ENCODE data around the gene HGFAC. TPM values are rescaled to one million over a fixed set of nuclear protein-coding genes. Genes with fewer than 3 reads are reported as not detected.

HGFAC gene
- total and polyA plus RNA-seq, 2 experiments from 2014 or later: 0.87 to 1.7 TPM

- no peak overlapping the region for H2AFZ ChIP-seq
- TF ChIP-seq EZH2phosphoT487 (IDR thresholded peaks at IDR 0.05; ENCODE audit: low read depth, severe bottlenecking, unreplicated experiment): no peak
- TF ChIP-seq EZH2 (IDR thresholded peaks at IDR 0.05; ENCODE audit: borderline replicate concordance): no peak
- TF ChIP-seq CTCF (IDR thresholded peaks at IDR 0.05; ENCODE audit: poor library complexity): no peak
- no peaks in the 10 kb centered on the region for H3K36me3 ChIP-seq (replicated peaks; ENCODE audit: insufficient read depth, low read depth)
- peaks cover 13% of the 10 kb centered on the region for H3K4me1 ChIP-seq (ENCODE audit: insufficient read depth)
- H4K20me1 ChIP-seq (ENCODE audit: insufficient read depth, poor library complexity, severe bottlenecking): no peaks in the 10 kb centered on the region
- H3K27me3 ChIP-seq: peaks cover 6% of the 10 kb centered on the region
- H3K27ac ChIP-seq: no peak overlapping the region
- no peak for DNase-seq (ENCODE audit: low spot score)
- H3K9me2 ChIP-seq (replicated peaks; ENCODE audit: insufficient read depth): no peaks in the 10 kb centered on the region
- H3K9me3 ChIP-seq (ENCODE audit: low read depth): no peaks in the 10 kb centered on the region
- no peak overlapping the region for H3K4me3 ChIP-seq
- H3K4me2 ChIP-seq: no peak overlapping the region
- no peaks in the 10 kb centered on the region for H3K79me2 ChIP-seq
- WGBS (ENCODE audit: low lambda C conversion rate, missing lambda C conversion rate): 55% methylated on average over 19 of the region's 23 CpGs
Observed at GRCh38 chr4:3483471-3483921, 41.7 kb downstream of the HGFAC start.

- Histone ChIP-seq H3K4me2 (peak overlapping the region; percentile 44), H3K4me1 (ENCODE audit: insufficient read depth) (peaks cover 13% of the 10 kb centered on the region), H4K20me1 (ENCODE audit: insufficient read depth, poor library complexity, severe bottlenecking) (no peaks in the 10 kb centered on the region), H3K27me3 (peaks cover 6% of the 10 kb centered on the region), H3K79me2 (no peaks in the 10 kb centered on the region), H2AFZ (no peak overlapping the region), H3K9me3 (ENCODE audit: low read depth) (no peaks in the 10 kb centered on the region), H3K4me3 (no peak overlapping the region), H3K36me3 (replicated peaks; ENCODE audit: insufficient read depth, low read depth) (no peaks in the 10 kb centered on the region), H3K9me2 (replicated peaks; ENCODE audit: insufficient read depth) (no peaks in the 10 kb centered on the region), H3K27ac (no peak overlapping the region)
- no peak for TF ChIP-seq CTCF (IDR thresholded peaks at IDR 0.05; ENCODE audit: poor library complexity)
- no peak for TF ChIP-seq EZH2 (IDR thresholded peaks at IDR 0.05; ENCODE audit: borderline replicate concordance)
- TF ChIP-seq EZH2phosphoT487 (IDR thresholded peaks at IDR 0.05; ENCODE audit: low read depth, severe bottlenecking, unreplicated experiment): no peak
- peak; percentile 52 for DNase-seq (ENCODE audit: low spot score)
- 73% methylated on average over 44 of the region's 45 CpGs for WGBS (ENCODE audit: low lambda C conversion rate, missing lambda C conversion rate)
Observed at GRCh38 chr4:3484057-3484973, 42.5 kb downstream of the HGFAC start.

- no peak for DNase-seq (ENCODE audit: low spot score)
- Histone ChIP-seq H4K20me1 (ENCODE audit: insufficient read depth, poor library complexity, severe bottlenecking) (no peaks in the 10 kb centered on the region), H3K36me3 (replicated peaks; ENCODE audit: insufficient read depth, low read depth) (no peaks in the 10 kb centered on the region), H3K4me3 (no peak overlapping the region), H3K9me2 (replicated peaks; ENCODE audit: insufficient read depth) (no peaks in the 10 kb centered on the region), H3K79me2 (no peaks in the 10 kb centered on the region), H2AFZ (no peak overlapping the region), H3K9me3 (ENCODE audit: low read depth) (no peaks in the 10 kb centered on the region), H3K27ac (no peak overlapping the region), H3K27me3 (peaks cover 6% of the 10 kb centered on the region), H3K4me2 (peak overlapping the region; percentile 44), H3K4me1 (ENCODE audit: insufficient read depth) (peaks cover 13% of the 10 kb centered on the region)
- TF ChIP-seq EZH2phosphoT487 (IDR thresholded peaks at IDR 0.05; ENCODE audit: low read depth, severe bottlenecking, unreplicated experiment): no peak
- TF ChIP-seq EZH2 (IDR thresholded peaks at IDR 0.05; ENCODE audit: borderline replicate concordance): no peak
- WGBS (ENCODE audit: low lambda C conversion rate, missing lambda C conversion rate): 38% methylated on average over 24 of the region's 36 CpGs
Observed at GRCh38 chr4:3485011-3485791, 43.4 kb downstream of the HGFAC start.

Data from hepatocyte (in vitro differentiated cells).